Effector memory CD4-positive, alpha-beta T cell (primary cell): ENCODE measurements around the gene OR13H1.
"Not testable (repeated sequence)": the region's sequence is repeated elsewhere in the genome, so short reads cannot be mapped to it uniquely, and the experiment has no call there.

ENCODE experiments used
- DNase-seq, 3 donors: peaks; one replicate each; pipeline ENCODE4 v3.0.0-alpha.2; 2020
- H3K27ac ChIP-seq: 2 replicates; pipeline ENCODE4 v1.7.0; 2013; ENCODE audit warnings: mild to moderate bottlenecking, low read length, moderate library complexity; ENCODE audit not compliant: insufficient read depth, poor library complexity, severe bottlenecking
- H3K27me3 ChIP-seq: replicated peaks from 2 replicates; pipeline ENCODE4 v1.7.0; 2013; ENCODE audit warnings: mild to moderate bottlenecking, low read length; ENCODE audit not compliant: insufficient read depth, control insufficient read depth, poor library complexity, severe bottlenecking
- H3K36me3 ChIP-seq: 2 replicates; pipeline ENCODE4 v1.7.0; 2013; ENCODE audit warnings: mild to moderate bottlenecking, low read length, moderate library complexity; ENCODE audit not compliant: control insufficient read depth, insufficient read depth
- H3K4me1 ChIP-seq: 2 replicates; pipeline ENCODE4 v1.7.0; 2013; ENCODE audit warnings: low read length, mild to moderate bottlenecking; ENCODE audit not compliant: control insufficient read depth, insufficient read depth, poor library complexity, severe bottlenecking
- H3K4me3 ChIP-seq: 2 replicates; pipeline ENCODE4 v1.7.0; 2013; ENCODE audit warnings: low read length, low read depth, mild to moderate bottlenecking; ENCODE audit not compliant: insufficient read depth, poor library complexity, severe bottlenecking
- H3K9me3 ChIP-seq: 2 replicates; pipeline ENCODE4 v1.7.0; 2013; ENCODE audit warnings: mild to moderate bottlenecking, low read length, moderate library complexity; ENCODE audit not compliant: control insufficient read depth

The OR13H1 gene

DNA sequence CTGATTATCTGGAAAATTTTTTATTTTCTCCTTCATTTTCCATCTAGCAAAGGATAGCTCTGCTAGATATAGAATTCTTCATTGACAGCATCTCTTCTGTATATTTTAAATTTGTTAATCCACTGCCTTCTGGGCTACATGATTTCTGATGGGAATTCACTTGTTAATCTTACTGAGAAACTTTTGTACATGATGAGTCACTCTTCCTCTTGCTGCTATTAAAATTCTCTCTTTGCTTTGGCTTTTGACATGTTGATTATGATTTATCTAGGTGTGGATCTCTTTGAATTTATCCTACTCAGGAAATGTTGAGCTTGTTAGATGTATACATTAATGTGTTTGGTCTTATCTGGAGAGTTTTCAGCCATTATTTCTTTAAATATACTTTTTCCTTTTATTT is 27.5 kb downstream of the OR13H1 start:
- no peak overlapping the region for H3K4me3 ChIP-seq
- no peaks in the 10 kb centered on the region for H3K9me3 ChIP-seq
- H3K4me1 ChIP-seq: no peaks in the 10 kb centered on the region
- no peak for DNase-seq
- no peak overlapping the region for H3K27ac ChIP-seq
- H3K36me3 ChIP-seq: no peaks in the 10 kb centered on the region
- no peaks in the 10 kb centered on the region for H3K27me3 ChIP-seq

- H3K36me3 ChIP-seq: no peaks in the 10 kb centered on the region
- DNase-seq: no peak
- H3K9me3 ChIP-seq: no peaks in the 10 kb centered on the region
- H3K4me3 ChIP-seq: no peak overlapping the region
- no peak overlapping the region for H3K27ac ChIP-seq
- H3K27me3 ChIP-seq: no peaks in the 10 kb centered on the region
- no peaks in the 10 kb centered on the region for H3K4me1 ChIP-seq
Observed at GRCh38 chrX:131572372-131573014, 28.6 kb downstream of the OR13H1 start.

GRCh38 chrX:131577413-131577812 is 33.5 kb downstream of the OR13H1 start:
- no peak overlapping the region for H3K4me3 ChIP-seq
- H3K4me1 ChIP-seq: no peaks in the 10 kb centered on the region
- no peak for DNase-seq
- H3K9me3 ChIP-seq: no peaks in the 10 kb centered on the region
- H3K36me3 ChIP-seq: no peaks in the 10 kb centered on the region
- no peak overlapping the region for H3K27ac ChIP-seq
- H3K27me3 ChIP-seq: no peaks in the 10 kb centered on the region

DNA sequence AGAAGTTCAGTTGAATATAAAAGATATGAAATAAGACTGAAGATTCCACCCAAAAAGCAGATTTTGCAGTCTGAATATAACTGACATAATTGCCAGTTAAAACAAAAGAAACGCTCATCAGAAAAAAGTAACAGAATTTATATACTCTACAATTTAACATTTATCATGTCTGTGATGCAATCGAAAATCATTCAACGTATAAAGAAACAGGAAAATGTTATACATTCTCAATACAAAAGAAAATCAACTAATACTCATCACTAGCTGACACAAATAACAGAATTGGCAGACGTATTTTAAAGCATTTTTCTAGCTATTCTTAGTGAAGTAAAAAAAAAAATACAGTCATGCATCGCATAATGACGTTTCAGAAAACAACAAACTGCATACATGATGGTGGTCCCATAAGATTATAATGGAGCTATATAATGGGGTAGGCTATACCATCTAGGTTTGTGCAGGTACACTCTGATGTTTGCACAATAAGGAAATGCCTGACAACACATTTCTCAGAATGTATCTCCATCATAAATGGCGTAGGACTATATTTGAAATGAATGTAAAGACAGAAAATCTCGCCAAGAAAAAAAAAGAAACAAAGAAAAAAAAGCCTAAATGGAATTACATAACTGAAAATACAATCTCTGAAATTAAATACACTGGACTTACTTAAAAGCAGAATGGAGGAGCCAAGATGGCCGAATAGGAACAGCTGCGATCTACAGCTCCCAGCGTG is 34.3 kb downstream of the OR13H1 start:
- no peak overlapping the region for H3K4me3 ChIP-seq
- no peak overlapping the region for H3K27ac ChIP-seq
- DNase-seq: no peak
- no peaks in the 10 kb centered on the region for H3K27me3 ChIP-seq
- no peaks in the 10 kb centered on the region for H3K36me3 ChIP-seq
- H3K9me3 ChIP-seq: no peaks in the 10 kb centered on the region
- H3K4me1 ChIP-seq: no peaks in the 10 kb centered on the region

DNA sequence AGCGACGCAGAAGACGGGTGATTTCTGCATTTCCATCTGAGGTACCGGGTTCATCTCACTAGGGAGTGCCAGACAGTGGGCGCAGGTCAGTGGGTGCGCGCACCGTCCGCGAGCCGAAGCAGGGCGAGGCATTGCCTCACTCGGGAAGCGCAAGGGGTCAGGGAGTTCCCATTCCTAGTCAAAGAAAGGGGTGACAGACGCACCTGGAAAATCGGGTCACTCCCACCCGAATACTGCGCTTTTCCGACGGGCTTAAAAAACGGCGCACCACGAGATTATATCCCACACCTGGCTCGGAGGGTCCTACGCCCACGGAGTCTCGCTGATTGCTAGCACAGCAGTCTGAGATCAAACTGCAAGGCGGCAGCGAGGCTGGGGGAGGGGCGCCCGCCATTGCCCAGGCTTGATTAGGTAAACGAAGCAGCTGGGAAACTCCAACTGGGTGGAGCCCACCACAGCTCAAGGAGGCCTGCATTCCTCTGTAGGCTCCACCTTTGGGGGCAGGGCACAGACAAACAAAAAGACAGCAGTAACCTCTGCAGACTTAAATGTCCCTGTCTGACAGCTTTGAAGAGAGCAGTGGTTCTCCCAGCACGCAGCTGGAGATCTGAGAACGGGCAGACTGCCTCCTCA is 35.0 kb downstream of the OR13H1 start:
- not testable (repeated sequence) for H3K36me3 ChIP-seq, H3K9me3 ChIP-seq, H3K4me3 ChIP-seq, H3K27me3 ChIP-seq, H3K27ac ChIP-seq, DNase-seq, H3K4me1 ChIP-seq

- Histone ChIP-seq H3K4me3 (no peak overlapping the region), H3K27ac (no peak overlapping the region), H3K4me1 (no peaks in the 10 kb centered on the region), H3K27me3 (no peaks in the 10 kb centered on the region), H3K9me3 (no peaks in the 10 kb centered on the region), H3K36me3 (no peaks in the 10 kb centered on the region)
- DNase-seq: no peak
Observed at GRCh38 chrX:131588995-131589394, 45.1 kb downstream of the OR13H1 start.
